SK-N-SH (cell line): ENCODE data around the gene BCL6.

Experiments
- CTCF ChIP-seq: fragments of 200-600 bp; sonication (generic); IDR thresholded peaks from 2 replicates; pipeline ENCODE4 v1.6.1; 2017; ENCODE audit warnings: antibody characterized with exemption, mild to moderate bottlenecking, moderate library complexity
- EP300 ChIP-seq, 2 experiments: IDR thresholded peaks; 2 replicates each; pipeline versions ENCODE4 v1.4.0 to v1.6.1; 2012; ENCODE audit warnings: borderline replicate concordance in 1 of 2, low read depth in 1 of 2, low read length in 1 of 2
- EZH2phosphoT487 ChIP-seq: fragments of 200-600 bp; sonication (generic); IDR thresholded peaks from 2 replicates; pipeline ENCODE4 v1.6.1; 2017; ENCODE audit warnings: low read depth, mixed run types, mild to moderate bottlenecking, antibody characterized with exemption, moderate library complexity, borderline replicate concordance
- JUND ChIP-seq: IDR thresholded peaks from 2 replicates; pipeline ENCODE4 v1.4.0; 2012
- SIN3A ChIP-seq: IDR thresholded peaks from 2 replicates; pipeline ENCODE4 v1.6.1; 2012; ENCODE audit warnings: low read depth, mild to moderate bottlenecking, low read length, moderate library complexity, borderline replicate concordance
- SMC3 ChIP-seq: IDR thresholded peaks from 2 replicates; pipeline ENCODE4 v1.6.1; 2012; ENCODE audit warnings: low read depth, low read length, improper control_type of control experiment

GRCh38 chr3:187737006-187737367, 8.3 kb downstream of the BCL6 start:
- TF ChIP-seq EP300 (IDR thresholded peaks at IDR 0.05; ENCODE audit: borderline replicate concordance in 1 of 2, low read depth in 1 of 2, low read length in 1 of 2), result no peak
- TF ChIP-seq SIN3A, result no peak
- TF ChIP-seq SMC3, result no peak
- no peak for TF ChIP-seq JUND
- TF ChIP-seq CTCF, result no peak
- no peak for TF ChIP-seq EZH2phosphoT487
